H1 (cell line): ENCODE data around the gene MTFR1L. TPM values are rescaled to one million over a fixed set of nuclear protein-coding genes. Genes with fewer than 3 reads are reported as not detected.

ENCODE experiments used
- CTCF ChIA-PET: fragments of 300-600 bp; sonication (Branson Sonifier 250); formaldehyde crosslinking; loops from one replicate; lab custom pipeline; 2021; ENCODE audit not compliant: partially characterized antibody; lab: Charles Lee
- POLR2A ChIA-PET: fragments of 300-600 bp; sonication (Branson Sonifier 250); formaldehyde crosslinking; loops from one replicate; lab custom pipeline; 2021; ENCODE audit warnings: inconsistent platforms; ENCODE audit not compliant: partially characterized antibody; lab: Charles Lee
- DNase-seq, 2 experiments: peaks; one replicate each; pipeline versions ENCODE4 v3.0.0 to v3.0.0-alpha.2; 2010 to 2022; ENCODE audit warnings: low spot score in 2 of 2, low read depth in 1 of 2, mixed read lengths in 1 of 2
- FAIRE-seq: peaks from 2 replicates; lab custom pipeline; 2011; peaks lifted over from hg19 to GRCh38; lab: Jason Lieb, UNC
- H2AFZ ChIP-seq: 2 replicates; pipeline ENCODE4 v1.8.1; 2012; ENCODE audit warnings: low read length, inconsistent platforms
- H2AK5ac ChIP-seq: 2 replicates; pipeline ENCODE4 v1.6.1; 2013; ENCODE audit warnings: low read depth, low read length
- H2BK120ac ChIP-seq: replicated peaks from 2 replicates; pipeline ENCODE3; 2013; ENCODE audit warnings: low read depth, low read length, inconsistent platforms
- H2BK12ac ChIP-seq: 2 replicates; pipeline ENCODE4 v1.6.1; 2013; ENCODE audit warnings: low read depth, low read length
- H2BK15ac ChIP-seq: 2 replicates; pipeline ENCODE4 v1.6.1; 2013; ENCODE audit warnings: low read length
- H2BK20ac ChIP-seq: 2 replicates; pipeline ENCODE4 v1.6.1; 2013; ENCODE audit warnings: low read length
- H2BK5ac ChIP-seq: 2 replicates; pipeline ENCODE4 v1.6.1; 2013; ENCODE audit warnings: low read depth, low read length
- H3K14ac ChIP-seq: 2 replicates; pipeline ENCODE4 v1.6.1; 2013; ENCODE audit warnings: inconsistent platforms; ENCODE audit not compliant: insufficient read length
- H3K18ac ChIP-seq: 2 replicates; pipeline ENCODE4 v1.6.1; 2013; ENCODE audit warnings: low read length; ENCODE audit errors: extremely low read depth
- H3K23ac ChIP-seq: 2 replicates; pipeline ENCODE4 v1.6.1; 2013; ENCODE audit warnings: inconsistent platforms; ENCODE audit not compliant: insufficient read length
- H3K23me2 ChIP-seq: 2 replicates; pipeline ENCODE4 v1.6.1; 2013; ENCODE audit warnings: low read depth, low read length
- H3K27ac ChIP-seq: 2 replicates; pipeline ENCODE4 v1.6.1; 2011; ENCODE audit warnings: low read depth, low read length, inconsistent platforms
- H3K27me3 ChIP-seq, 4 experiments: replicated peaks in 1 of 4; 1 replicate in 1 of 4; 2 replicates in 3 of 4; pipeline versions ENCODE4 v1.6.1 to v1.8.1; 2011 to 2013; ENCODE audit warnings: low read length in 3 of 4, mild to moderate bottlenecking in 3 of 4, inconsistent platforms in 2 of 4, mixed read lengths in 2 of 4, moderate library complexity in 1 of 4; ENCODE audit not compliant: control insufficient read depth in 3 of 4, insufficient read depth in 3 of 4; ENCODE audit errors: extremely low read depth in 1 of 4
- H3K36me3 ChIP-seq, 4 experiments: 2 replicates each; pipeline versions ENCODE4 v1.6.1 to v1.8.1; 2011 to 2013; ENCODE audit warnings: mild to moderate bottlenecking in 4 of 4, low read length in 3 of 4, moderate library complexity in 2 of 4, control low read depth in 1 of 4, inconsistent platforms in 1 of 4; ENCODE audit not compliant: insufficient read depth in 4 of 4, control insufficient read depth in 2 of 4
- H3K4ac ChIP-seq: replicated peaks from 2 replicates; pipeline ENCODE3; 2013; ENCODE audit warnings: low read length, low read depth, mixed read lengths, inconsistent platforms; ENCODE audit not compliant: insufficient read length
- H3K4me1 ChIP-seq, 4 experiments: replicated peaks in 1 of 4; 1 replicate in 1 of 4; 2 replicates in 3 of 4; pipeline versions ENCODE4 v1.6.1 to v1.8.1; 2011 to 2013; ENCODE audit warnings: low read length in 3 of 4, inconsistent platforms in 2 of 4, mixed read lengths in 1 of 4; ENCODE audit not compliant: insufficient read depth in 4 of 4, control insufficient read depth in 3 of 4
- H3K4me2 ChIP-seq, 2 experiments: 2 replicates each; pipeline versions ENCODE4 v1.6.1 to v1.8.1; 2011 to 2013; ENCODE audit warnings: low read depth in 2 of 2, low read length in 2 of 2, control low read depth in 1 of 2, inconsistent platforms in 1 of 2, mild to moderate bottlenecking in 1 of 2; ENCODE audit not compliant: insufficient read depth in 1 of 2
- H3K4me3 ChIP-seq, 4 experiments: fragments of 200-600, 300-600 bp in 1 of 4; sonication (generic), shearing (Covaris generic), sonication (Bioruptor Twin) in 1 of 4; 2 replicates each; pipeline versions ENCODE4 v1.5.1 to v1.8.1; 2011 to 2016; ENCODE audit warnings: low read length in 4 of 4, low read depth in 3 of 4, control low read depth in 2 of 4, inconsistent platforms in 2 of 4, mild to moderate bottlenecking in 2 of 4, mixed read lengths in 1 of 4, moderate library complexity in 1 of 4; ENCODE audit not compliant: insufficient read depth in 2 of 4; ENCODE audit errors: extremely low read depth in 1 of 4
- H3K56ac ChIP-seq: replicated peaks from 2 replicates; pipeline ENCODE3; 2013; ENCODE audit warnings: low read depth, mild to moderate bottlenecking, mixed read lengths, low read length, inconsistent platforms; ENCODE audit not compliant: insufficient read length
- H3K79me1 ChIP-seq: 2 replicates; pipeline ENCODE4 v1.6.1; 2013; ENCODE audit warnings: low read depth, low read length, control low read depth
- H3K79me2 ChIP-seq, 2 experiments: 2 replicates each; pipeline versions ENCODE4 v1.6.1 to v1.8.1; 2012 to 2013; ENCODE audit warnings: low read length in 2 of 2, mild to moderate bottlenecking in 2 of 2, inconsistent platforms in 1 of 2; ENCODE audit not compliant: insufficient read depth in 2 of 2, control insufficient read depth in 1 of 2
- H3K9ac ChIP-seq, 4 experiments: replicated peaks in 1 of 4; 1 replicate in 1 of 4; 2 replicates in 3 of 4; pipeline versions ENCODE4 v1.6.1 to v1.8.1; 2011 to 2013; ENCODE audit warnings: low read depth in 3 of 4, low read length in 3 of 4, control low read depth in 2 of 4, mild to moderate bottlenecking in 2 of 4, moderate library complexity in 2 of 4, inconsistent platforms in 1 of 4; ENCODE audit errors: extremely low read depth in 1 of 4
- H3K9me3 ChIP-seq, 2 experiments: 2 replicates each; pipeline versions ENCODE4 v1.6.1 to v1.8.1; 2012 to 2013; ENCODE audit warnings: mild to moderate bottlenecking in 2 of 2, moderate library complexity in 2 of 2, control low read depth in 1 of 2, inconsistent platforms in 1 of 2, low read depth in 1 of 2, low read length in 1 of 2, mixed read lengths in 1 of 2; ENCODE audit not compliant: insufficient read depth in 2 of 2
- H4K20me1 ChIP-seq, 2 experiments: replicated peaks in 1 of 2; 2 replicates each; pipeline versions ENCODE3 to v1.8.1; 2011 to 2013; ENCODE audit warnings: inconsistent platforms in 2 of 2, low read length in 2 of 2, mild to moderate bottlenecking in 1 of 2; ENCODE audit not compliant: insufficient read depth in 2 of 2, control insufficient read depth in 1 of 2
- H4K5ac ChIP-seq: 2 replicates; pipeline ENCODE4 v1.6.1; 2013; ENCODE audit warnings: low read length, low read depth, mixed read lengths, inconsistent platforms; ENCODE audit not compliant: insufficient read length
- H4K8ac ChIP-seq: 2 replicates; pipeline ENCODE4 v1.8.0; 2013; ENCODE audit warnings: mild to moderate bottlenecking, moderate library complexity, low read length, inconsistent platforms; ENCODE audit not compliant: insufficient read depth; ENCODE audit errors: extremely low read depth
- H4K91ac ChIP-seq: replicated peaks from 2 replicates; pipeline ENCODE3; 2013; ENCODE audit warnings: low read length, mixed read lengths, inconsistent platforms; ENCODE audit not compliant: insufficient read length
- FOSL1 ChIP-seq: IDR thresholded peaks from 2 replicates; pipeline ENCODE4 v1.6.1; 2011; ENCODE audit warnings: mild to moderate bottlenecking, low read depth, low read length, moderate library complexity; ENCODE audit not compliant: insufficient read depth
- HDAC2 ChIP-seq, 2 experiments: fragments of 300-600 bp in 1 of 2; sonication (generic) in 1 of 2; IDR thresholded peaks; 2 replicates each; pipeline ENCODE4 v1.6.1; 2011 to 2012; ENCODE audit warnings: low read depth in 2 of 2, low read length in 2 of 2, mild to moderate bottlenecking in 2 of 2, moderate library complexity in 2 of 2, borderline replicate concordance in 1 of 2, inconsistent platforms in 1 of 2
- RFX5 ChIP-seq: IDR thresholded peaks from 2 replicates; pipeline ENCODE4 v1.6.1; 2011; ENCODE audit warnings: low read depth, low read length, improper control_type of control experiment, borderline replicate concordance
- TEAD4 ChIP-seq: IDR thresholded peaks from 2 replicates; pipeline ENCODE4 v1.6.1; 2012; ENCODE audit warnings: low read depth, low read length, inconsistent platforms, mixed read lengths
- WGBS, 2 experiments: shearing (Covaris generic) in 1 of 2; methylation state at CpG; one replicate each; pipeline versions ENCODE4 v1.1.6 to v1.1.7; 2013 to 2015; ENCODE audit warnings: low lambda C conversion rate in 2 of 2, mixed read lengths in 2 of 2, inconsistent platforms in 1 of 2, low coverage in 1 of 2, missing lambda C conversion rate in 1 of 2; ENCODE audit not compliant: insufficient replicate concordance in 2 of 2, insufficient coverage in 1 of 2, insufficient read length in 1 of 2; ENCODE audit errors: extremely low coverage in 1 of 2, missing lambda C conversion rate in 1 of 2; 5-methylcytosine and 5-hydroxymethylcytosine counted together
- polyA plus RNA-seq, 7 experiments: library from polyadenylated mRNA; depleted of rRNA in 3 of 7; stranded (reverse) in 5 of 7; unstranded in 2 of 7; fragments of >200 nt in 5 of 7; fragments of 200-250 nt in 2 of 7; gene quantifications; 1 replicate in 5 of 7; 2 replicates in 1 of 7; 4 replicates in 1 of 7; pipeline versions ENCODE4 v1.2.1 to v1.2.3, GENCODE V29; 2011 to 2013; ENCODE audit warnings: missing spikeins in 2 of 7, mixed read lengths in 2 of 7
- total RNA-seq: library from RNA; stranded (reverse); fragmentation: NEBNext Ultra II Directional; extraction: Animal tissue kit (Norgen Biotek cat#: 25700); gene quantifications from 2 replicates; pipeline ENCODE4 v1.2.1, GENCODE V29; 2021
- TF ChIP-seq, protein P1 (sequence below): IDR thresholded peaks from 2 replicates; pipeline ENCODE4 v1.6.1; 2011; ENCODE audit warnings: low read length, improper control_type of control experiment

MTFR1L gene
- total and polyA plus RNA-seq, 2 of the 8 experiments (the other 6 are each of a cell fraction or from before 2014, with no cell fraction given) = 20.8 to 23.1 TPM

DNA sequence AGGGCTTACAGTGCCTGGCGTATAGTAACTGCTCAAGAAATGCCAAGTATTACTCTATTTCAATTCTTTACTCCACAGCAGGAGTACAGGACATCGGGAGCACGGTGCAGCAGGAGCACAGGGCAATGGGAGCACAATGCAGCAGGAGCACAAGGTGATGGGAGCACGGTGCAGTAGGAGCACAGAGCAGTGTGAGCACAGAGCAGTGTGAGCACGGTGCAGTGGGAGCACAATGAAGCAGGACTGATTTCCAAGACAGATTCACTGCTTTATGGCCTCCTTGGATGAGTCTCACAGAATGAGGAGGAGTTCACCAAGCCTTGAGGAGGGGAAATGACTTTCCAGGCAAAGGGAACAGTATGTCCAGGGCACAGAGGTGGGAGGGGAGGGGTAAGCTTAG, 60.8 kb downstream of the MTFR1L start:
- no peak overlapping the region for H2BK15ac ChIP-seq
- H4K8ac ChIP-seq = no peak overlapping the region
- ChIA-PET POLR2A (interaction anchor here (0.9 to 1.5 kb wide), 4 partner anchors 8 to 23 kb away, joined by 3 to 5 read pairs (median 4); no protein-coding TSS in a partner anchor), CTCF (interaction anchor here (1.2 to 2.8 kb wide), 3 partner anchors 10 to 124 kb away, joined by 3 to 20 read pairs (median 3); no protein-coding TSS in a partner anchor)
- no peak overlapping the region for H3K14ac ChIP-seq
- peaks cover 4% of the 10 kb centered on the region for H3K23me2 ChIP-seq
- H3K4me3 ChIP-seq = no peak overlapping the region
- no peak overlapping the region for H3K4me2 ChIP-seq
- H3K4me1 ChIP-seq = peaks cover 0 to 5% (median 4%) of the 10 kb centered on the region in 4 experiments; a peak in 5 of 7 replicates
- no peaks in the 10 kb centered on the region for H3K9me3 ChIP-seq
- H3K23ac ChIP-seq = no peak overlapping the region
- H3K4ac ChIP-seq = no peak overlapping the region
- no peak overlapping the region for H3K27ac ChIP-seq
- H4K5ac ChIP-seq = no peak overlapping the region
- no peaks in the 10 kb centered on the region for H3K36me3 ChIP-seq
- no peak overlapping the region for H2BK5ac ChIP-seq
- H3K18ac ChIP-seq = no peak overlapping the region
- H3K9ac ChIP-seq = no peak overlapping the region
- no peak overlapping the region for H2BK120ac ChIP-seq
- H2BK20ac ChIP-seq = no peak overlapping the region
- no peaks in the 10 kb centered on the region for H4K20me1 ChIP-seq
- TF ChIP-seq HDAC2 (IDR thresholded peaks at IDR 0.05; ENCODE audit: borderline replicate concordance in 1 of 2, low read depth in 2 of 2, low read length in 2 of 2) (no peak), FOSL1 (no peak), TEAD4 (no peak), RFX5 (no peak)
- TF ChIP-seq, protein P1, sequence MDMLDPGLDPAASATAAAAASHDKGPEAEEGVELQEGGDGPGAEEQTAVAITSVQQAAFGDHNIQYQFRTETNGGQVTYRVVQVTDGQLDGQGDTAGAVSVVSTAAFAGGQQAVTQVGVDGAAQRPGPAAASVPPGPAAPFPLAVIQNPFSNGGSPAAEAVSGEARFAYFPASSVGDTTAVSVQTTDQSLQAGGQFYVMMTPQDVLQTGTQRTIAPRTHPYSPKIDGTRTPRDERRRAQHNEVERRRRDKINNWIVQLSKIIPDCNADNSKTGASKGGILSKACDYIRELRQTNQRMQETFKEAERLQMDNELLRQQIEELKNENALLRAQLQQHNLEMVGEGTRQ = no peak
- TF ChIP-seq, all 59 proteins: peak for 0
- Histone ChIP-seq H3K56ac (no peak overlapping the region), H2AFZ (no peak overlapping the region), H3K27me3 (peaks cover 0 to 3% (median 0%) of the 10 kb centered on the region in 4 experiments; a peak in 3 of 7 replicates), H4K91ac (no peak overlapping the region), H3K79me2 (no peaks in the 10 kb centered on the region), H3K79me1 (no peaks in the 10 kb centered on the region), H2BK12ac (no peak overlapping the region; the same call in 1 of the 2 replicates), H2AK5ac (peak overlapping the region; percentile 26; the same call in 1 of the 2 replicates)
- 92% methylated on average over 5 of the region's 5 CpGs; no CpG with 5 or more reads in 1 of the 2 experiments for WGBS, 2 experiments
- FAIRE-seq (no peak), DNase-seq (no peak)
